Non-pigmented ciliary epithelial cell (primary cell): ENCODE results near the gene NXF2.
"Not testable (repeated sequence)": the region's sequence is repeated elsewhere in the genome, so short reads cannot be mapped to it uniquely, and the experiment has no call there.

Experiments
- DNase-seq: peaks from one replicate; pipeline ENCODE4 v3.0.0-alpha.2; 2010; ENCODE audit warnings: low read depth

Gene NXF2

GRCh38 chrX:102246893-102247292 is at the start of gene NXF2:
Gene NXF2 (plus strand): TSS chrX:102247167. CDS start chrX:102307079, 59,912 bp downstream.
- DNase-seq, result not testable (repeated sequence)

- DNase-seq, result not testable (repeated sequence)
Measured at GRCh38 chrX:102207940-102208339, 39.0 kb upstream of the NXF2 start.

- not testable (repeated sequence) for DNase-seq
Measured at GRCh38 chrX:102214986-102215385, 32.0 kb upstream of the NXF2 start, which contains the start of gene TCP11X1. Gene TCP11X1 (plus strand): TSS chrX:102215301.

- not testable (repeated sequence) for DNase-seq
Measured at GRCh38 chrX:102216497-102216896, 30.5 kb upstream of the NXF2 start.

- not testable (repeated sequence) for DNase-seq
Measured at GRCh38 chrX:102235678-102236077, 11.3 kb upstream of the NXF2 start.

GRCh38 chrX:102240265-102240664 is 6.7 kb upstream of the NXF2 start:
- not testable (repeated sequence) for DNase-seq

- not testable (repeated sequence) for DNase-seq
Measured at GRCh38 chrX:102272231-102272630, 25.3 kb downstream of the NXF2 start.

GRCh38 chrX:102338162-102338561 is 91.2 kb downstream of the NXF2 start:
- no peak for DNase-seq

- no peak for DNase-seq
Measured at GRCh38 chrX:102339312-102340298, 92.6 kb downstream of the NXF2 start.

GRCh38 chrX:102341867-102342266 is 94.9 kb downstream of the NXF2 start:
- no peak for DNase-seq

GRCh38 chrX:102345916-102346315 is 98.9 kb downstream of the NXF2 start:
- DNase-seq, result no peak
